Activated CD4-positive, alpha-beta T cell treated with anti-CD3 and anti-CD28 coated beads, Interleukin-2, amount 50 U/mL, for 16 hours (primary cell): ENCODE results near the gene LAMA3.

Experiments
- DNase-seq: peaks from one replicate; pipeline ENCODE4 v3.0.0-alpha.2; 2020

The LAMA3 gene

GRCh38 chr18:23825496-23825895 is 136.2 kb downstream of the LAMA3 start:
- no peak for DNase-seq

GRCh38 chr18:23825978-23826405 is 136.7 kb downstream of the LAMA3 start:
- DNase-seq = no peak

DNA sequence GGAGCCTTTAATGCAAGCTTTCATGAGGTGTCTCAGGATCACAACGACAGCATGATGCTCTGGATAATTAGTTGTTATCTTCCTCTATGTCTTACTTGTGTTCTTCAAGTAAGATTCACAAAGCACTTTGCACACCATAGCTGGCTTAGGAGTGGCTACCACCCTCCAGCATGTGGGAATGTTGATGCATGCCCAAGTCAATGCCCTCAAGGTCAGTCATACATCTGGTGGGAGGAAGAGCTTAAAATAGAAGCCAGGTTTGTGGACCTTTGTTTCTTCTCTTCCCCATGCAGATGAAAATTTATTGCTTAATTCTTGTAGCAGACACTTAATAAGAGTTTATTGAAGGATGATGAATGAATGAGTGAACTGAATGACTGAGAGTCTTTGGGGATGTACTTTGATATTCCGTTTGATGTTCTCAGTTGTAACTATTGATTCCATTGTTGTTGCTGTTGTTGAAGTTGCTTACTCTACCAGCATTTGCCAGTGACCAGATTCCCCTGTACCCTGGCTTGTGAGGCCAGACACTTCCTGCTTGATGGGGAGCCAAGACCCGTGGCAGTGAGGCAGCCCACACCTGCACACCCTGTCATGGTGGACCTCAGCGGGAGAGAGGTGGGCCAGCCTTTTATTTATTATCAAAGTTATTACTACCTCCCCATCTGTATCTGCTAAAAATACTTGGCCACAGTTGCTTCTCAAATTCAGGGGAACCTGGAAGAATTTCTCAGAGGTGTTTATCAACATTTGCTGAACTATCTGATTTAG is 137.8 kb downstream of the LAMA3 start:
- no peak for DNase-seq

- peak; percentile 25 for DNase-seq
These were observed 138.4 kb downstream of the LAMA3 start for GRCh38 chr18:23827681-23828080.

- peak; percentile 91 for DNase-seq
These were observed 139.2 kb downstream of the LAMA3 start for GRCh38 chr18:23828426-23828825.

- no peak for DNase-seq
These were observed 143.7 kb downstream of the LAMA3 start for GRCh38 chr18:23832911-23833310.

- DNase-seq = no peak
These were observed 144.5 kb downstream of the LAMA3 start for GRCh38 chr18:23833714-23834113.

GRCh38 chr18:23835091-23835490 is 145.8 kb downstream of the LAMA3 start:
- no peak for DNase-seq

DNA sequence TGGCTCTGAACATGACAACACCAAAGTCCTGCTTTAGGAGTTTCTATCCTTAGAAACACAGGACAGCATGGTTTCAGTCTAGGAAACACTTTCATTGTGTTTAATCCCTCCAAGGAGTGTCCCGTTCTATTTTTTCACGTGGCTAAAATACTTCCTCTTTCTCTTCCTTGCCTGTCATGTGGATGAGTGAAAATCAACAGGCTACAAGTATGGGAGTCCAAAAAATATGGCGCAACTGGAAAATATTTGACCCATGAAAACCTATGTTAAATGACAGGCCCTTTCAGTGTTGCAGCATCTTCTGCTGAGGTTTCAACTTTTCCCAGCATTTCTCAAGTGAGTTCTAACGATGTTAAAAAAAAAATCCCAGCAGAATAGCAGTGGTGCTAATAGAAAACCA is 146.3 kb downstream of the LAMA3 start:
- DNase-seq = no peak

GRCh38 chr18:23837591-23837990 is 148.3 kb downstream of the LAMA3 start:
- no peak for DNase-seq

- DNase-seq = no peak
These were observed 149.0 kb downstream of the LAMA3 start for GRCh38 chr18:23838233-23838632.

- peak; percentile 77 for DNase-seq
These were observed 149.6 kb downstream of the LAMA3 start for GRCh38 chr18:23838801-23839366.

DNA sequence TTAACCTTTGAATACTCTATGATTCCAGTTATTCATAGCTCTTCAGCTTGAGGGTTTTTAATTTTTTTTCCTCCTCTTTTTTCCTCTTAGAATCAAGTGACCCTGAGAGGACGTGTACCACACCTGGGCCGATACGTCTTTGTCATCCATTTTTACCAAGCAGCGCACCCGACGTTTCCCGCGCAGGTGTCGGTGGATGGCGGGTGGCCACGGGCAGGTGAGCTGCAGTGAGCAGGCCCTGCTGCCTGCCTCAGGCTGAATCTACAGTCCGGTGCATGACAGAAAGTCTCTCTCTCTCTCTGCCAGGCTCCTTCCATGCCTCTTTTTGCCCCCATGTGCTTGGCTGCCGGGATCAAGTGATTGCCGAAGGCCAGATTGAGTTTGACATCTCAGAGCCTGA is 153.1 kb downstream of the LAMA3 start:
- DNase-seq = no peak

GRCh38 chr18:23844991-23845680 is 155.9 kb downstream of the LAMA3 start:
- DNase-seq = no peak

DNA sequence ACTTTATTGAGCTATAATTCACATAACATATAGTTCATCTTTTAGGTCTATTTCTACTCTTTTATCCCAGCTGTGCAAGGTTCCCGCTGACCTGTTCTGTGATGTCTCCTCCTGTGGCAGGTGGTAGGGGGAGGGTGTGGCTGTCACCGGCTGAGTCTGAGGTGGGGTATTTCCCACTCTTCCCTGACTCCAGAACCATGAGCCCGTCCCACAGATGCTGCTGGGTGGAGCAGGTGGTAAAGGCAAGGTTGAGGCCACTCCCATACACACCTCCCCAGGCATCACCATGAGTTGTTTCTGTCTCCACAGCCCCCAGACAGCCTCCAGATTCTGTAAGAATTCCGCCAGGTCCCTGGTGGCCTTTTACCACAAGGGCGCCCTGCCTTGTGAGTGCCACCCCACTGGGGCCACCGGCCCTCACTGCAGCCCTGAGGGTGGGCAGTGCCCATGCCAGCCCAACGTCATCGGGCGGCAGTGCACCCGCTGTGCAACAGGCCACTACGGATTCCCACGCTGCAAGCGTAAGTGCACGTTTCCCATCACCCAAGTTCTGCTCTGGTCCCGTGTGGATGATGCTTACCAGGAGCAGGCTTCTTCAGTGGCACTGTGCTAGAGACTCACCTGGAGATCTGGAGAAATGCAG is 156.9 kb downstream of the LAMA3 start:
- no peak for DNase-seq

DNA sequence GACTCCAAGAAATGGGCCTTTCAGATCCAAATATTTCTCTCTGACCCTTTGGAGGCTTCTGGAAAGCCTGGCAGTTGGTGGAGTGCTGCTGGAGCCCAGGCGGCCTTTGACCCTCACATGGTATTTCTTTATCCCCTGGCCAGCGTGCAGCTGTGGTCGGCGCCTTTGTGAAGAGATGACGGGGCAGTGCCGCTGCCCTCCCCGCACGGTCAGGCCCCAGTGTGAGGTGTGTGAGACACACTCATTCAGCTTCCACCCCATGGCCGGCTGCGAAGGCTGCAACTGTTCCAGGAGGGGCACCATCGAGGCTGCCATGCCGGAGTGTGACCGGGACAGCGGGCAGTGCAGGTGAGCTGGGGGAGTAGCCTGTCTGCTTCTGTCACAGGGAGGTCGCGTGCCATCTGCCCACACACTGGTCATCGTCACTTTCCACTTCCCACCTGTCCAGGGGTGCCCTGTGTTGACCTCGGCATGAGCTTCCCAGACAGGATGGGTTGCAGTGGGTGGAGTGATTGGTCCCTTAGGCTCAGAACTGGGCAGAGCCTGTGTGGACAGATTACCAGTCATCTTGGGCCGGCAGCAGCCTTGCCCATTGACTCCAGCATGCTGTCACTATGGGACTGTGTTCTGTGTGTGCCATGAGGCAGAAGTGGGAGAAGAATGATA is 158.2 kb downstream of the LAMA3 start:
- no peak for DNase-seq

GRCh38 chr18:23849141-23849540 is 159.9 kb downstream of the LAMA3 start:
- no peak for DNase-seq

GRCh38 chr18:23850215-23850614 is 161.0 kb downstream of the LAMA3 start:
- DNase-seq = no peak

DNA sequence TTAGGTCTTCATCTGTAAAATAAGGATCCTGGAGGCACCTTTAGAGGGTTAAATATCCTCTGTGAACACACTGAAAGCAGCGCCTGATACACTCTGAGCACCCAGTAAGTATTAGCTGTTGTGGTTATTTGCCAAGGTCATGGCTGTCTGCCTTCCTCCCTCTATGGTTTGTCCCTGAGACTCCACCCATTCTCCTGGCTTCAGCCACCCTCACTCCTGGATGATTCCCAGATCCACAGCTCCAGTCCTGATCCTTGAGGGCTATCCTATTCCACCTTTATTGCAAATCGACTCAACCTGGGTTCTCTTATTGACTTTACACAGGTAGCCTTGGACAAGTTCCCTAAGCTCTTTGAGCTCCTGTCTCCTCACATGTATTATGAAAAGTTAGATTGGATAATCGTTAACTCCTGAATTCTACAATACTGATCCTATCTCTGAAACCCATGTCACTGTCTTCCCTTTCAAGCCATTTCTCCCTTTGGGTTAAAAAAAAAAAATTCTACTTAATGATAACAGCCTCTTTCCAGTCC is 162.3 kb downstream of the LAMA3 start:
- no peak for DNase-seq

DNA sequence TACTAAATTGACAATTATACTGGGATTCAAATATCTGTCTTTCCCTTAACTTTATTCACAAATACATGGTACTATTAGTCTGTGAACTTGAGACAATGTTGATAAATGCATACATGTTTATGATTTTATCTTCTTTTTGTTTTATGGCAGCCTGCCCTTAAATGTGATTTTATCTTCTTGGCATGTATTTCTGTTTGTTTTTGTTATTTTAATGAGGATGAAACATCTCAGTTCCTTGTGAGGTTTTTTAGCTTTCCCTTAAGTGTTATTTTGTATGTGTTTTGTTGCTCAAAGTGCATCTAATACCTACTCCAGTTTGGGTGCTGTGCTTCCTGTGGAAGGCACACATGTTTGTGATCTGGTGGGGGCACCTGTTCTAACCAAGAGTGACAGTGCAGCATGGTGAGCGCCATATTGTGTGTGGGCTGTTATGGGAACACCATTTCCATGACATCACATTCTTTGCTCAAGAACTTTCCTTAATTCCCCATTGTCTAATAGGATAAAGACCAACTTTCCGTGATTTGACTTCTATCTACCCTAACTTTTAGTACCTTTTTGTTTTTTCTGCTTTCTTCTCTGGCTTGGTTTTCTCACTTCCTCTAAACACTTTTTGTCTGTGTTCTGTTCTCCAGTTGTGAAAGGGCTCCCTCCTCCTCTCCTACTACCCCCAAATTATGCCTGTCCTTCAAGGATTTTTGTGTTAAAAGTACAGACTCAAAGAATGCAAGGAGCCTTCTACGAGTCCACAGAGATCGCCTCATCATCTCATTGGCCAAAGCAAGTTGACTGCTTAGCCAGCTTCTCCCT is 163.2 kb downstream of the LAMA3 start:
- DNase-seq = no peak

GRCh38 chr18:23853448-23854195 is 164.4 kb downstream of the LAMA3 start:
- no peak for DNase-seq
